SK-N-SH (cell line): ENCODE measurements around the gene TRAM2. TPM values are rescaled to one million over a fixed set of nuclear protein-coding genes. Genes with fewer than 3 reads are reported as not detected.

Source experiments
- CTCF ChIA-PET: fragments of 300-600, 350-600 bp; formaldehyde crosslinking; extraction: SDS; loops from one replicate; lab custom pipeline; 2021; lab: Yijun Ruan, JAX
- POLR2A ChIA-PET: fragments of 350-600 bp; sonication (Branson Sonifier 250); formaldehyde crosslinking; extraction: SDS; loops from one replicate; lab custom pipeline; 2020; ENCODE audit warnings: antibody characterized with exemption, inconsistent platforms; lab: Yijun Ruan, JAX
- DNase-seq: peaks from one replicate; pipeline ENCODE4 v3.0.0; 2012
- H2AFZ ChIP-seq: fragments of 200-600 bp; sonication (generic); 2 replicates; pipeline ENCODE4 v1.8.1; 2016; ENCODE audit warnings: antibody characterized with exemption, mild to moderate bottlenecking, low read depth
- H3F3A ChIP-seq: fragments of 200-600 bp; sonication (generic); replicated peaks from 2 replicates; pipeline ENCODE3; 2016; ENCODE audit warnings: antibody characterized with exemption, mild to moderate bottlenecking; ENCODE audit not compliant: insufficient read depth
- H3K27ac ChIP-seq, 2 experiments: fragments of 200-500 bp in 1 of 2; fragments of 200-600 bp in 1 of 2; sonication (Bioruptor generic) in 1 of 2; sonication (generic), shearing (Covaris generic) in 1 of 2; 2 replicates each; pipeline versions ENCODE4 v1.5.1 to v1.6.1; 2014 to 2016; ENCODE audit warnings: low read depth in 2 of 2, inconsistent platforms in 1 of 2, low read length in 1 of 2, mild to moderate bottlenecking in 1 of 2, mixed read lengths in 1 of 2
- H3K27me3 ChIP-seq: fragments of 200-600 bp; sonication (generic), shearing (Covaris generic); 2 replicates; pipeline ENCODE4 v1.6.1; 2016; ENCODE audit warnings: mixed run types; ENCODE audit not compliant: insufficient read depth
- H3K36me3 ChIP-seq, 2 experiments: fragments of 200-500 bp in 1 of 2; fragments of 200-600 bp in 1 of 2; sonication (Bioruptor generic) in 1 of 2; sonication (generic) in 1 of 2; replicated peaks in 1 of 2; 2 replicates each; pipeline versions ENCODE3 to v1.5.1; 2014 to 2016; ENCODE audit warnings: low read length in 1 of 2, mild to moderate bottlenecking in 1 of 2; ENCODE audit not compliant: insufficient read depth in 2 of 2, control insufficient read depth in 1 of 2
- H3K4me1 ChIP-seq, 2 experiments: fragments of 200-500 bp in 1 of 2; fragments of 200-600 bp in 1 of 2; sonication (Bioruptor generic) in 1 of 2; sonication (generic), shearing (Covaris generic) in 1 of 2; 2 replicates each; pipeline versions ENCODE4 v1.5.1 to v1.6.1; 2014 to 2016; ENCODE audit warnings: low read depth in 1 of 2, low read length in 1 of 2, mixed run types in 1 of 2; ENCODE audit not compliant: insufficient read depth in 2 of 2, control insufficient read depth in 1 of 2
- H3K4me2 ChIP-seq: fragments of 200-600 bp; sonication (generic), shearing (Covaris generic); 2 replicates; pipeline ENCODE4 v1.6.1; 2017; ENCODE audit warnings: mixed run types
- H3K4me3 ChIP-seq, 2 experiments: fragments of 200-500 bp in 1 of 2; fragments of 200-600 bp in 1 of 2; sonication (Bioruptor generic) in 1 of 2; sonication (generic), shearing (Covaris generic) in 1 of 2; 2 replicates each; pipeline versions ENCODE4 v1.5.1 to v1.8.1; 2014 to 2016; ENCODE audit warnings: low read depth in 2 of 2, inconsistent platforms in 1 of 2, low read length in 1 of 2, mild to moderate bottlenecking in 1 of 2, mixed read lengths in 1 of 2, moderate library complexity in 1 of 2
- H3K79me2 ChIP-seq: fragments of 200-600 bp; sonication (generic); 2 replicates; pipeline ENCODE4 v1.8.1; 2017; ENCODE audit warnings: mild to moderate bottlenecking; ENCODE audit not compliant: insufficient read depth
- H3K9ac ChIP-seq: fragments of 200-600 bp; sonication (generic); 2 replicates; pipeline ENCODE4 v1.6.1; 2017; ENCODE audit warnings: mixed run types
- H3K9me2 ChIP-seq: fragments of 200-600 bp; sonication (generic); 2 replicates; pipeline ENCODE4 v1.6.1; 2017; ENCODE audit warnings: mixed run types
- H3K9me3 ChIP-seq: fragments of 200-600 bp; sonication (generic); 2 replicates; pipeline ENCODE4 v1.6.1; 2017; ENCODE audit warnings: mixed run types, mild to moderate bottlenecking, moderate library complexity
- H4K20me1 ChIP-seq: fragments of 200-600 bp; sonication (generic); 2 replicates; pipeline ENCODE4 v1.6.1; 2017; ENCODE audit warnings: mild to moderate bottlenecking, mixed run types; ENCODE audit not compliant: insufficient read depth
- CHD2 ChIP-seq: fragments of 150-350 bp; IDR thresholded peaks from 2 replicates; pipeline ENCODE4 v1.6.1; 2018; ENCODE audit warnings: low read length; ENCODE audit not compliant: partially characterized antibody
- CTCF ChIP-seq: fragments of 200-600 bp; sonication (generic); IDR thresholded peaks from 2 replicates; pipeline ENCODE4 v1.6.1; 2017; ENCODE audit warnings: antibody characterized with exemption, mild to moderate bottlenecking, moderate library complexity
- ELF1 ChIP-seq: IDR thresholded peaks from 2 replicates; pipeline ENCODE4 v1.4.0; 2012
- EZH2phosphoT487 ChIP-seq: fragments of 200-600 bp; sonication (generic); IDR thresholded peaks from 2 replicates; pipeline ENCODE4 v1.6.1; 2017; ENCODE audit warnings: low read depth, mixed run types, mild to moderate bottlenecking, antibody characterized with exemption, moderate library complexity, borderline replicate concordance
- FOSL2 ChIP-seq: IDR thresholded peaks from 2 replicates; pipeline ENCODE4 v1.4.0; 2012; ENCODE audit warnings: low read depth, mild to moderate bottlenecking, moderate library complexity, borderline replicate concordance
- FOXJ3 ChIP-seq: sonication (generic); formaldehyde crosslinking; IDR thresholded peaks from 2 replicates; pipeline ENCODE4 v1.5.1; 2020; ENCODE audit warnings: mild to moderate bottlenecking, missing genetic modification reagents
- FOXM1 ChIP-seq: IDR thresholded peaks from 2 replicates; pipeline ENCODE4 v1.4.0; 2012; ENCODE audit warnings: low read depth, mild to moderate bottlenecking
- GATA2 ChIP-seq: sonication (generic); formaldehyde crosslinking; IDR thresholded peaks from 2 replicates; pipeline ENCODE4 v1.5.0; 2020; ENCODE audit warnings: mild to moderate bottlenecking, missing genetic modification reagents
- MAX ChIP-seq: IDR thresholded peaks from 2 replicates; pipeline ENCODE4 v1.4.0; 2012; ENCODE audit warnings: low read depth
- NFIC ChIP-seq: IDR thresholded peaks from 2 replicates; pipeline ENCODE4 v1.4.0; 2012; ENCODE audit warnings: borderline replicate concordance
- RAD21 ChIP-seq: IDR thresholded peaks from 2 replicates; pipeline ENCODE4 v1.6.1; 2012; ENCODE audit warnings: mild to moderate bottlenecking, low read length
- RCOR1 ChIP-seq: fragments of 150-350 bp; IDR thresholded peaks from 2 replicates; pipeline ENCODE4 v1.6.1; 2017; ENCODE audit warnings: antibody characterized with exemption, low read length
- RFX5 ChIP-seq: IDR thresholded peaks from 2 replicates; pipeline ENCODE4 v1.6.1; 2012; ENCODE audit warnings: mild to moderate bottlenecking, improper control_type of control experiment, low read length
- SIN3A ChIP-seq: IDR thresholded peaks from 2 replicates; pipeline ENCODE4 v1.6.1; 2012; ENCODE audit warnings: low read depth, mild to moderate bottlenecking, low read length, moderate library complexity, borderline replicate concordance
- SMC3 ChIP-seq: IDR thresholded peaks from 2 replicates; pipeline ENCODE4 v1.6.1; 2012; ENCODE audit warnings: low read depth, low read length, improper control_type of control experiment
- TAF1 ChIP-seq: IDR thresholded peaks from 2 replicates; pipeline ENCODE4 v1.6.1; 2012; ENCODE audit warnings: low read depth, mild to moderate bottlenecking, low read length, moderate library complexity, borderline replicate concordance
- TEAD4 ChIP-seq: IDR thresholded peaks from 2 replicates; pipeline ENCODE4 v1.4.0; 2012; ENCODE audit warnings: mild to moderate bottlenecking, borderline replicate concordance; ENCODE audit not compliant: insufficient read depth
- WGBS: methylation state at CpG from one replicate; pipeline ENCODE4 v1.1.6; 2017; ENCODE audit warnings: low lambda C conversion rate; 5-methylcytosine and 5-hydroxymethylcytosine counted together
- polyA plus RNA-seq, 3 experiments: library from polyadenylated mRNA; depleted of rRNA; stranded (reverse); fragments of >200 nt; gene quantifications; 2 replicates each; pipeline ENCODE4 v1.2.3, GENCODE V29; 2012
- TF ChIP-seq, protein P1 (sequence below): IDR thresholded peaks from 2 replicates; pipeline ENCODE4 v1.4.0; 2012; ENCODE audit warnings: low read depth, borderline replicate concordance
- TF ChIP-seq, protein P2 (sequence below): IDR thresholded peaks from 2 replicates; pipeline ENCODE4 v1.6.1; 2012; ENCODE audit warnings: mild to moderate bottlenecking, low read depth, low read length, moderate library complexity
- TF ChIP-seq, protein P3 (sequence below): IDR thresholded peaks from 2 replicates; pipeline ENCODE4; 2012

Gene TRAM2
- polyA plus RNA-seq, 1 of the 3 experiments (the other 2 are of a cell fraction): 26.4 TPM

DNA sequence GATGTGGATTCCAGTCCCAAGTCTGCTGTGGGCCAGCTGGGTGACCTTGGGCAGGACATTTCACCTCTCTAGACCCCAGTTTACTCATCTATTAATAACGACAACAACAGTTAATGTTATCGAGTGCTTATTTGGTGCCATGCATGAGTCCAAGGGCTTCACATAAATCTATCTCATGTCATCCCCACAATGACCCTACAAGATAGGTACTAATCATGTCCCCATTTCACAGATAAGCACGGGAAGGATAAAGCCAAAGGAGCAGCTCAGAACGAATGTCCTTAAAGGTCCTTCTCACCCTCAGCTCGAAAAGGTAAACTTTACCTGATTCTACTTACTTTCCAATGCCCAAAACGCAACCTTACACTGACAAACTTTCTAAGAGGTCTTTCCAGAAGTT is 35.7 kb downstream of the TRAM2 start (continued):
- TF ChIP-seq, protein P1, sequence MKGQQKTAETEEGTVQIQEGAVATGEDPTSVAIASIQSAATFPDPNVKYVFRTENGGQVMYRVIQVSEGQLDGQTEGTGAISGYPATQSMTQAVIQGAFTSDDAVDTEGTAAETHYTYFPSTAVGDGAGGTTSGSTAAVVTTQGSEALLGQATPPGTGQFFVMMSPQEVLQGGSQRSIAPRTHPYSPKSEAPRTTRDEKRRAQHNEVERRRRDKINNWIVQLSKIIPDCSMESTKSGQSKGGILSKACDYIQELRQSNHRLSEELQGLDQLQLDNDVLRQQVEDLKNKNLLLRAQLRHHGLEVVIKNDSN: no peak
- TF ChIP-seq TAF1 (no peak), CTCF (no peak), RCOR1 (no peak), ELF1 (no peak), CHD2 (no peak)

- CTCF ChIA-PET: interaction anchor here (1.0 to 1.6 kb wide), 4 partner anchors 12 to 184 kb away, joined by 3 read pairs; partner anchors contain the start of gene TRAM2
- H3K36me3 ChIP-seq: peaks cover 5 to 6% of the 10 kb centered on the region in 2 experiments
- DNase-seq: no peak
- whole genome bisulfite sequencing: 54% methylated on average over 3 of the region's 3 CpGs
- H3K9me2 ChIP-seq: no peaks in the 10 kb centered on the region
- peaks cover 83% of the 10 kb centered on the region for H3K79me2 ChIP-seq
- peak overlapping the region in 1 of 2 experiments; percentile 9; a peak in 1 of 4 replicates for H3K4me3 ChIP-seq
- H3K4me1 ChIP-seq: peaks cover 62 to 91% of the 10 kb centered on the region in 2 experiments
- no peaks in the 10 kb centered on the region for H4K20me1 ChIP-seq
- peaks cover 62% of the 10 kb centered on the region for H3F3A ChIP-seq
- peak overlapping the region; percentile 23; the same call in 1 of the 2 replicates for H3K9ac ChIP-seq
- no peaks in the 10 kb centered on the region for H3K9me3 ChIP-seq
- H2AFZ ChIP-seq: no peak overlapping the region
- peak overlapping the region; percentile 87 for H3K27ac ChIP-seq
- H3K4me2 ChIP-seq: peak overlapping the region; percentile 54
- POLR2A ChIA-PET: no interaction called here
- H3K27me3 ChIP-seq: no peaks in the 10 kb centered on the region
- TF ChIP-seq TAF1 (no peak), SMC3 (no peak), SIN3A (no peak), NFIC (peak; percentile 44; the same call in 1 of the 2 replicates), MAX (no peak), CTCF (no peak), RAD21 (no peak), ELF1 (no peak), RFX5 (no peak), EZH2phosphoT487 (no peak), FOXM1 (no peak), RCOR1 (no peak), FOSL2 (0 out of 2 replicates have a peak, but pooled peaks have one; percentile 32), TEAD4 (no peak), GATA2 (CRISPR knock-in tag) (no peak), FOXJ3 (no peak)
- TF ChIP-seq, protein P2, sequence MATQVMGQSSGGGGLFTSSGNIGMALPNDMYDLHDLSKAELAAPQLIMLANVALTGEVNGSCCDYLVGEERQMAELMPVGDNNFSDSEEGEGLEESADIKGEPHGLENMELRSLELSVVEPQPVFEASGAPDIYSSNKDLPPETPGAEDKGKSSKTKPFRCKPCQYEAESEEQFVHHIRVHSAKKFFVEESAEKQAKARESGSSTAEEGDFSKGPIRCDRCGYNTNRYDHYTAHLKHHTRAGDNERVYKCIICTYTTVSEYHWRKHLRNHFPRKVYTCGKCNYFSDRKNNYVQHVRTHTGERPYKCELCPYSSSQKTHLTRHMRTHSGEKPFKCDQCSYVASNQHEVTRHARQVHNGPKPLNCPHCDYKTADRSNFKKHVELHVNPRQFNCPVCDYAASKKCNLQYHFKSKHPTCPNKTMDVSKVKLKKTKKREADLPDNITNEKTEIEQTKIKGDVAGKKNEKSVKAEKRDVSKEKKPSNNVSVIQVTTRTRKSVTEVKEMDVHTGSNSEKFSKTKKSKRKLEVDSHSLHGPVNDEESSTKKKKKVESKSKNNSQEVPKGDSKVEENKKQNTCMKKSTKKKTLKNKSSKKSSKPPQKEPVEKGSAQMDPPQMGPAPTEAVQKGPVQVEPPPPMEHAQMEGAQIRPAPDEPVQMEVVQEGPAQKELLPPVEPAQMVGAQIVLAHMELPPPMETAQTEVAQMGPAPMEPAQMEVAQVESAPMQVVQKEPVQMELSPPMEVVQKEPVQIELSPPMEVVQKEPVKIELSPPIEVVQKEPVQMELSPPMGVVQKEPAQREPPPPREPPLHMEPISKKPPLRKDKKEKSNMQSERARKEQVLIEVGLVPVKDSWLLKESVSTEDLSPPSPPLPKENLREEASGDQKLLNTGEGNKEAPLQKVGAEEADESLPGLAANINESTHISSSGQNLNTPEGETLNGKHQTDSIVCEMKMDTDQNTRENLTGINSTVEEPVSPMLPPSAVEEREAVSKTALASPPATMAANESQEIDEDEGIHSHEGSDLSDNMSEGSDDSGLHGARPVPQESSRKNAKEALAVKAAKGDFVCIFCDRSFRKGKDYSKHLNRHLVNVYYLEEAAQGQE: no peak
- TF ChIP-seq, protein P3, sequence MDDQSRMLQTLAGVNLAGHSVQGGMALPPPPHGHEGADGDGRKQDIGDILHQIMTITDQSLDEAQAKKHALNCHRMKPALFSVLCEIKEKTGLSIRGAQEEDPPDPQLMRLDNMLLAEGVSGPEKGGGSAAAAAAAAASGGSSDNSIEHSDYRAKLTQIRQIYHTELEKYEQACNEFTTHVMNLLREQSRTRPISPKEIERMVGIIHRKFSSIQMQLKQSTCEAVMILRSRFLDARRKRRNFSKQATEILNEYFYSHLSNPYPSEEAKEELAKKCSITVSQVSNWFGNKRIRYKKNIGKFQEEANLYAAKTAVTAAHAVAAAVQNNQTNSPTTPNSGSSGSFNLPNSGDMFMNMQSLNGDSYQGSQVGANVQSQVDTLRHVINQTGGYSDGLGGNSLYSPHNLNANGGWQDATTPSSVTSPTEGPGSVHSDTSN: 0 out of 2 replicates have a peak, but pooled peaks have one; percentile 5
Measured at GRCh38 chr6:52540286-52540902, 36.5 kb downstream of the TRAM2 start.
